Liver (tissue), 9 donors: ENCODE results near the gene COMTD1. TPM values are rescaled to one million over a fixed set of nuclear protein-coding genes. Genes with fewer than 3 reads are reported as not detected.
A peak's percentile ranks its signal among the peaks of the same experiment; 100 is the strongest.

Experiments used
- DNase-seq: peaks from one replicate; pipeline ENCODE4 v3.0.0-alpha.2; 2017; ENCODE audit warnings: low spot score
- H3K27ac ChIP-seq, 2 donors: one replicate each; pipeline ENCODE4 v1.7.0; 2013; ENCODE audit warnings: inconsistent platforms in 2 of 2, low read length in 2 of 2, control low read depth in 1 of 2, low read depth in 1 of 2, mild to moderate bottlenecking in 1 of 2
- H3K27me3 ChIP-seq, 4 donors: one replicate each; pipeline versions ENCODE4 v1.6.1 to v1.7.0; 2013; ENCODE audit warnings: low read length in 3 of 4, inconsistent platforms in 1 of 4, mild to moderate bottlenecking in 1 of 4, moderate library complexity in 1 of 4; ENCODE audit not compliant: control insufficient read depth in 4 of 4, insufficient read depth in 4 of 4
- H3K36me3 ChIP-seq, 4 donors: one replicate each; pipeline versions ENCODE4 v1.6.1 to v1.7.0; 2013; ENCODE audit warnings: low read length in 3 of 4, mild to moderate bottlenecking in 3 of 4, low read depth in 1 of 4, moderate library complexity in 1 of 4; ENCODE audit not compliant: control insufficient read depth in 4 of 4, insufficient read depth in 3 of 4
- H3K4me1 ChIP-seq, 4 donors: one replicate each; pipeline versions ENCODE4 v1.6.1 to v1.7.0; 2013; ENCODE audit warnings: low read length in 3 of 4, mild to moderate bottlenecking in 3 of 4, moderate library complexity in 1 of 4; ENCODE audit not compliant: control insufficient read depth in 4 of 4, insufficient read depth in 4 of 4
- H3K4me3 ChIP-seq, 3 donors: one replicate each; pipeline versions ENCODE4 v1.6.1 to v1.7.0; 2013; ENCODE audit warnings: low read length in 3 of 3, control low read depth in 1 of 3, low read depth in 1 of 3, mild to moderate bottlenecking in 1 of 3
- H3K9ac ChIP-seq, 2 donors: one replicate each; pipeline ENCODE4 v1.7.0; 2013; ENCODE audit warnings: low read length in 2 of 2, mild to moderate bottlenecking in 2 of 2, moderate library complexity in 2 of 2, control low read depth in 1 of 2, low read depth in 1 of 2
- H3K9me3 ChIP-seq, 4 donors: one replicate each; pipeline versions ENCODE4 v1.6.1 to v1.7.0; 2013; ENCODE audit warnings: low read length in 3 of 4; ENCODE audit not compliant: control insufficient read depth in 4 of 4
- CTCF ChIP-seq: fragments of 150-350 bp; IDR thresholded peaks from 2 replicates; pipeline ENCODE4 v1.5.1; 2017; ENCODE audit warnings: improper control_type of control experiment, low read depth, low read length; ENCODE audit not compliant: missing input control
- FOXA1 ChIP-seq: IDR thresholded peaks from 2 replicates; pipeline ENCODE4 v1.6.1; 2016; ENCODE audit warnings: antibody characterized with exemption
- FOXA2 ChIP-seq: IDR thresholded peaks from 2 replicates; pipeline ENCODE4 v1.6.1; 2016; ENCODE audit warnings: antibody characterized with exemption
- HNF4A ChIP-seq, 2 donors: conservative IDR thresholded peaks; 2 replicates each; pipeline ENCODE4 v1.6.1; 2016; ENCODE audit warnings: antibody characterized with exemption in 2 of 2, mild to moderate bottlenecking in 2 of 2
- JUND ChIP-seq, 2 donors: IDR thresholded peaks; 2 replicates each; pipeline ENCODE4 v1.6.1; 2016; ENCODE audit warnings: antibody characterized with exemption in 2 of 2
- MAX ChIP-seq: IDR thresholded peaks from 2 replicates; pipeline ENCODE4 v1.6.1; 2016; ENCODE audit warnings: antibody characterized with exemption
- RAD21 ChIP-seq, 2 donors: IDR thresholded peaks; 2 replicates each; pipeline ENCODE4 v1.6.1; 2016; ENCODE audit warnings: antibody characterized with exemption in 2 of 2, mild to moderate bottlenecking in 2 of 2
- RXRA ChIP-seq, 2 donors: IDR thresholded peaks; 2 replicates each; pipeline ENCODE4 v1.6.1; 2017 to 2018; ENCODE audit warnings: antibody characterized with exemption in 2 of 2, mild to moderate bottlenecking in 1 of 2
- TAF1 ChIP-seq: conservative IDR thresholded peaks from 2 replicates; pipeline ENCODE4 v1.6.1; 2016; ENCODE audit warnings: antibody characterized with exemption, mild to moderate bottlenecking
- YY1 ChIP-seq: IDR thresholded peaks from 2 replicates; pipeline ENCODE4 v1.6.1; 2016; ENCODE audit warnings: antibody characterized with exemption, mild to moderate bottlenecking
- ZBTB33 ChIP-seq: IDR thresholded peaks from 2 replicates; pipeline ENCODE4 v1.6.1; 2016; ENCODE audit warnings: antibody characterized with exemption
- WGBS: extraction: QIAGEN DNeasy Blood & Tissue Kit; methylation state at CpG from one replicate; pipeline ENCODE4 v1.1.7; 2013; 5-methylcytosine and 5-hydroxymethylcytosine counted together
- polyA plus RNA-seq, 2 donors: library from polyadenylated mRNA; stranded (reverse) in 1 of 2; unstranded in 1 of 2; fragments of 200-250 nt in 1 of 2; fragments of >200 nt in 1 of 2; fragmentation: Nextera tagmentation in 1 of 2; extraction: Ambion mirVana in 1 of 2; gene quantifications; one replicate each; pipeline versions ENCODE4 v1.2.1 to v1.2.3, GENCODE V29; 2013 to 2015
- total RNA-seq, 2 donors: library from RNA; depleted of rRNA; stranded (reverse); fragments of >200 nt; gene quantifications; one replicate each; pipeline ENCODE4 v1.2.3, GENCODE V29; 2014
- donor health status: healthy.
- donor health status: healthy.
- donor health status: healthy.
- donor health status: healthy.
- donor health status: healthy.

COMTD1 gene
- total and polyA plus RNA-seq, 4 donors: 6.5 to 44.2 (median 26.5) TPM

- H3K4me3 ChIP-seq: no peak overlapping the region
- no peak overlapping the region for H3K27ac ChIP-seq
- DNase-seq: no peak
- no peaks in the 10 kb centered on the region for H3K27me3 ChIP-seq
- 92% methylated on average over 4 of the region's 4 CpGs for WGBS
- H3K9me3 ChIP-seq: no peaks in the 10 kb centered on the region
- peaks cover 23 to 78% (median 67%) of the 10 kb centered on the region in 4 donors for H3K36me3 ChIP-seq
- peaks cover 3 to 14% (median 6%) of the 10 kb centered on the region in 4 donors for H3K4me1 ChIP-seq
- no peak overlapping the region for H3K9ac ChIP-seq
- TF ChIP-seq MAX (no peak), HNF4A (conservative IDR thresholded peaks at IDR 0.05) (no peak), RAD21 (IDR thresholded peaks at IDR 0.05) (no peak), YY1 (no peak), TAF1 (no peak), ZBTB33 (no peak), JUND (IDR thresholded peaks at IDR 0.05) (no peak), RXRA (IDR thresholded peaks at IDR 0.05) (no peak)
Measured at GRCh38 chr10:75220274-75220673, 15.5 kb downstream of the COMTD1 start.

GRCh38 chr10:75212343-75212742 is 23.4 kb downstream of the COMTD1 start:
- Histone ChIP-seq H3K27me3 (no peaks in the 10 kb centered on the region), H3K36me3 (peaks cover 11 to 25% (median 22%) of the 10 kb centered on the region in 4 donors), H3K4me1 (peaks cover 2 to 21% (median 15%) of the 10 kb centered on the region in 4 donors)

More at GRCh38 chr10:75212343-75212742, 23.4 kb downstream of the COMTD1 start:
- H3K4me3 ChIP-seq: no peak overlapping the region
- 92% methylated on average over 6 of the region's 6 CpGs for WGBS
- peak overlapping the region in 1 of 2 donors; percentile 16 for H3K9ac ChIP-seq
- DNase-seq: no peak
- H3K9me3 ChIP-seq: no peaks in the 10 kb centered on the region
- TF ChIP-seq YY1 (no peak), CTCF (no peak), FOXA1 (no peak), FOXA2 (no peak)
- no peak overlapping the region for H3K27ac ChIP-seq
